RPMI7951 (cell line): ENCODE results near the gene RSPH6A. TPM values are rescaled to one million over a fixed set of nuclear protein-coding genes. Genes with fewer than 3 reads are reported as not detected.
"Not testable (repeated sequence)": the region's sequence is repeated elsewhere in the genome, so short reads cannot be mapped to it uniquely, and the experiment has no call there.

Source experiments
- DNase-seq: peaks from one replicate; pipeline ENCODE4 v3.0.0-alpha.2; 2012; ENCODE audit warnings: low read depth
- total RNA-seq: library from RNA; depleted of rRNA; stranded (reverse); fragments of >200 nt; shearing (Covaris generic); gene quantifications from 2 replicates; pipeline ENCODE4 v1.2.3, GENCODE V29; 2014; rRNA removed

The RSPH6A gene
- total RNA-seq, 1 experiment from 2014 or later, result not detected

DNA sequence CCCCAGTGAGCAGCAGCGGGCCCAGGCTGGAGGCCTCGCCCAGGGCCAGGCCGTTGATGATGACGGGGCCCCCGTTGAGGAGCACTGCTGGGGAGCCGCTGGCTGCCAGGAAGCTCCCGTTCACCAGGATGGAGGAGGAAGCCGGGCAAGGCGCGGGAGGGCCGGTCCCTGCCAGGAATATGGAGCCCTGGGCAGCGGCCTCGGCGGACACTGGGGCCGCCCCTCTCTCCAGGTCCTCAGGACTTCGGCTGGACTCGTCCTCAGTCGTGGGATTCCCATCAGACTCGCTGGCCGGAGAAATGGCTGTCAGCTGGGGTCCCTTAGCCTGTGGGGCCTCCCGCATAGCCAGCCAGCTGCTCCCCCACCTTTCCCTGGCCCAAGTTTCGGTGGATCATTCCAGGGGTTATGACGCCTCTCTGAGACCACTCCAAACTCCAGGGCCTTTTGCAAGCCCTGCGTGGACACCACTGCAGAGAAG is 48.2 kb downstream of the RSPH6A start:
- DNase-seq, result no peak

DNA sequence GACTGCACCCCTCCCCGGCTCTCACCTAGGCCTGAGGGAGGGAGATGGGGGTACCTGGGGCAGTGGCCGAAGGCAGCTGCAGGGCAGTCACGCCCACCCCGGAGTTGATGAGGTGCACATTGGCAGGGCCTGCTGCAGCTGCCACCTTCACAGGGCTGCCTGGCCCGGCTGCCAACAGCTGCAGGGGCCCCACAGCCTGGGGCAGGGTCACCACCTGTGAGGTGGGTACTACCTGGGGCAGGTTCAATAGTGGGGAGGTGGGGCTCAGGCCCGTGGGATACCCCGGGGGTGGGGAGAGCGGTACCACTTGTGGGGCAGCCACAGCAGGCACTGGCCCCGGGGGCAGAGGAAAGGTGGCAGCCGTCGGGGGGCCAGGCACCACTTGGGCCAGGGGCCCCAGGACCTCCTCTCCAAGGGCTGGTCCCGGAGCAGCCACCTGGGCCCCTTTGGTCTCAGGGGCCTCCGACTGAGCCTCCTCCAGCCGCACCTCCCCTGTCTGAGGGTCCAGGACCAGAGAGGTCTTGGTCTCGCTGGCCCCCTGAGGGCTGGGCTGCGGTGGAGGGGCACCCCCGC is 48.7 kb downstream of the RSPH6A start:
- no peak for DNase-seq

DNA sequence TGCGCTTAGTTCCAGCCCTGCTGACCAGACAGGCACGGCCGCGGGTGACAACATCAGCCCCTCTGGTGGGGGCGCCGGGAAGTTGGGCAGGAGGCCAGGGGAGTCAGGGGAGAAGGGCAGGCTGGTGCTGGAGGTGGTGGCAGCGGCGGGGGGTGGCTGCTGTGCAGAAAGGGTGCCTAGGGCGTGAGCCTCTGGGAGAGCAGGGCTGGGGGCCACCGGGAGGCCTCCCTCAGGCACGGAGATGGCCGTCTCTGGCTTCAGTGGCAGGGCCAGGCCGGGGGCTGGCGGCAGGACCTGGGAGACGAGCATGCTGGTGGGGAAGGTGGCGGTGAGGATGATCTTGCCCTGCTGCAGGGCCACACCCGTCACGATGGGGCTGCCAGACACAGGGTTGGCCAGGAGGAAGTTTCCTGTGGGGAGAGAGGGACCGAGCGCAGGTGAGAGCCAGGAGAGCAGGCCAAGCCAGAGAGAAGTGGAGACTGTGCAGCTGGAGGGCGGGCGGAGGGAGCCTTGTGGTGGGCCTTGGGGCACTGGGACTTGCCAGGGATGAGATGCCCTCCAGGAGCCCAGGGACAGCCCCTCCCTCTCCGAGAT is 49.3 kb downstream of the RSPH6A start:
- DNase-seq, result no peak

DNA sequence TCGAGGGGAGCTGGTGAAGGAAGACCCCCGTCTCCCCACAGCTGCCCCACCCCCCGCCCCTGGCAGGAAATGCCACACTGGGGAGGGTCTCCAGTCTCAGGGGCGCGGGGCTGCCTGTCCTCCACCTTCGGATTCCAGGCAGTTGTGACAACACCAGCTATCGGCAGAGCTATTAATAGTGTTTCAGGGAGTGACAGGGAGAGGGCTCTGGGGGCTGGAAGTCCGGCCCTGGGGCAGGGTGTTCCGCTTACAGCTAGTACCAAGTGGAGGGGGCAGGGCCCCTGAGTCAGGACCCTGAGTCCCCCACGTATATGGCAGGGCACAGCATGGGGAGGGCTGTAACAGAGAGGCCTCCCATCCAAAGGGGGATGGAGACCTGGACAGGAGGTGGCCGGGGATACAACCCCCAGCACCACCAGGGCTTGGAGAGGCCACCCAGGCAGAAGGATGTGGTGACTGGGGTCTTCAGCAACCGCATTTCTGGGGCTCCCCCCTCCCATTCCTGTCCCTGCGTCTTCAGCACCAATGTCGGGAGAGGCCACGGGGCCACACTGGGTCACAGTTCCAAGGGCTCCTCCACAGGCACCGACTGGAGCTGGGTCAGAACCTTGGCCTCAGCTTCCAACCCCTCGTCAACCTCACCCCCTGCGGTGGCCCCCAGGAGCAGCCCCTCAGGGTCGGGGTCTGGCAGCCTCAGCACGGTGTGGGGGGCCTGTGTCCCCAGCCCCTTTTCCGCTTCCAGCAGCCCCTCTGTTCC is 50.0 kb downstream of the RSPH6A start:
- no peak for DNase-seq

DNA sequence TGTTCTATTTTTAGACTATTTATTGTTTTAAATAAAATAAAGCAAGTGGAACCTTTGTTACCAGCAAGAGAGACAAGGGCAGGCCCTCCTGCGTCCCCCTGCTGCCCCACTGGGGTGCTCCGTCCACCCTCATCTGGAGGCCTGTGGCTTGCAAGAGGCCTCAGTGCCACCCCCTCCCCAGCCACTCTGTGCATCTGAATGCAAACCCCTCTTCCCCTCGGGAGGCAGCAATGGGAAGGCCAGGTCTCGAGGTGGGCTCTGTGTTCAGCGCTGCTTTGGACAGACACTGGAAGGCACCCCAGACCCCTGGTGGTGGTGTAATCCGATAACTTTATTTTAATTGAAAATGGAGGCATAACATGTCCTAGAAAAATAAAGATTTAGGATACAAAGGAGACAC is 50.6 kb downstream of the RSPH6A start:
- DNase-seq, result no peak

DNA sequence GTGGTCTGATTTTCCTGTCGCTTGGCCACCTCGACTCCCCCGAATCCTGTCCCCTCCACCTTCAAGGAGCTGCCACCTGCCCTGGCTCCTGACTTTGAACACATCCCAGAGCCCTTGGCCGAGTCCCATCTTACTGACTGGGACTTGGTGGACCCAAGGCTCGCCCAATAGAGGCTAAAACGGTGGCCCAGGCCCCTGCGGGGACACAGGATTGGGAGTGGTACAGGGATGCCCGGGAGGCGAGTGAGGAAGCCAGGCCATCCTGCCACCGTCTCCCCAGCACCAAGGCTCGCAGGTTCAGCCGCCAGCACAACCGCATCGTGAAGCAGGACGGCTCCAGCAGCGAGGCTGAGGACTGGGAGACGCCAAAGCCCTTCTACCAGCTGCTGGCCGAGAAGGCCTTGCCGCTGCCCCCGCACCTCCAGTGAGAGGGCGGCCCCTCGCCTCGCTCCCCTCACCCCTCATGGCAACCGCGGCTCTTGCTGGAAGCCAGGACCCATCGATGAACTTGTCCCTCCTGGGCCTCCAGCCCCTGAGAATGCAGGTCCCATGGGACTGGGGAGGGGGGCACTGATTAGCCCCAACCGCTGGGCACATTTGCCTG is 51.3 kb downstream of the RSPH6A start:
- DNase-seq, result no peak

DNA sequence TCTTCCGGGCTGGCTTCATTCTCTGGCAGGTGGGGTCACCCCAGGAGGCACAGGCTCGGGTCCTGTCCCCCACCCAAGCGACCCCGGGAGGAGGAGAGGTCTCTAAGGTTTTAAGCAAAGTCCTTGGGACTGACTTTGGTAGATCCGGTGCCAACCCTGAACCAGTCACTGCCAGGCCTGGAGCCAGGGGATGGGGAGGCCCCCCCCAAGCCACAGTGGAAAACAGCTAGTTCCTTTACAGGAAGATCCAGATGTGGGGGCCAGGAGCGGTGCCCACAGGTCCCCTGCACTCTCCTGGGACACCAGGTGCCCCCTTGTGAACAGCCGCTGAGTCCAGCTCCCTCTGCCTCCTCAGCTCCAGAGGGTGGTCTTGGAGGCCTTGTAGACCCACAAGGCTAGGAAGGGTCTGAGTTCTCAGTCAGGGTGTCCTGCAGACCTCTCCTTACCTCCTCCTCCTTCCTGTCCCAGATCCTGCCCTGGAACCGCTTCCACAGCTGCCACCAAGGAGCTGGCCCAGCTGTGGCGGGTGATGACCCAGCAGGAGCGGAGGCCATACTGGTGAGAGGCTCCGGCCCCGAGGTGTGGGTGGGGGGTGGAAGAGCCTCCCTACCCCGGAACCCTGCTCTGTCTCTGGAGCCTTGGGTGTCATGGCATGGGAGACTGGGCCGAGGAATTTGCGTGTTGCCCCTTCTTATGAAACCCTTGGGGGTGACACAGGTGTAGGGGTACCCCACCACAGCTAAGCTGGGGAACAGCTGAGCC is 52.1 kb downstream of the RSPH6A start:
- DNase-seq, result no peak

DNA sequence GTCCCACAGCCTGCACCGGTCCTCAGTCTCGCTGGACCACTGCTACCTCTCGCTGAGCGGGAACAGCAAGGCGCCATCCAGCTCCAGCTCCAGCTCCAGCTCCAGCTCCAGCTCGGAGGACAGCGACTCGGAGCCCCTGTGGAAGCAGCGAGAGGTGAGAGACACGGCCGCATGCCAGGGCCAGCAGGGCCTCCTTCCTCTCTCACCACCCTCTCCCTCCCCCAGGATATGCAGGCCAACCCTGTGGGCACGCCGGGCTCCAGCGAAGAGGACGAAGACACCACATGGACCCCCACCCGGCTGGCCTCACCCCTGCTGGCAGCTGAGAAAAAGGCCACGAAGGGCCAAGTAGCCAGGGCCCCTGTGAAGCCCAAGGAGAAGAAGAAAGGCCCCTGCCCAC is 53.4 kb downstream of the RSPH6A start:
- no peak for DNase-seq

DNA sequence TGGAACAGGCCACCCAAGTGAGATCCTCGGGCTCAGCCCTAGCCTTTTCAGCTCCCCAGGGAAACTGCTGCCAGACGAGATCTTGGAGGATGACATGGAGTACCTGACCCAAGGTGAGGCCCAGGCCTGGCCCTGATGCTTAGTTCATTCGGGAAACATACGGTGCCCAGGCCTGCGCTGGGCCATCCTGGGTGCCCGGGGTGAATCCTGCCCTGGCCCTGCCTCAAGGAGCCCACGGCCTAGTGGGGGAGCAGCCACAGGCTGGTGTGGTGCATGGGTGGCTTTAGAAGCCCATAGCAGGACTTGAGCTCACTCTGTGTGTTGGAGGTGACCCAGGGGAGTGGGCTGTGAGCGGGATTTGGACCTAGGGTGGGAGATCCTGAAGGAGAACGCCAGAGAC is 56.2 kb downstream of the RSPH6A start:
- no peak for DNase-seq

DNA sequence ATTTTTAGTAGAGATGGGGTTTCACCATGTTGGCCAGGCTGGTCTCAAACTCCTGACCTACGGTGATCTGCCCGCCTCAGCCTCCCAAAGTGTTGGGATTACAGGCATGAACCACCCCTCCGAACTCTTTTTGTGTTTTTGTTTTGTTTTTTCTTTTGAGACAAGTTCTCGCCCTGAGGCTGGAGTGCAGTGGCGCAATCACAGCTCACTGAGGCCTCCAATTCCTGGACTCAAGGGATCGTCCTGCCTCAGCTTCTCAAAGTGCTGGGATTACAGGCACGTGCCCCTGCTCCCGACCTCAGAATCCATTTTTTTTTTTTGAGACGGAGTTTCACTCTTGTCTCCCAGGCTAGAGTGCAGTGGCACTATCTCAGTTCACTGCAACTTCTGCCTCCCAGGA is 57.4 kb downstream of the RSPH6A start:
- DNase-seq, result no peak

DNA sequence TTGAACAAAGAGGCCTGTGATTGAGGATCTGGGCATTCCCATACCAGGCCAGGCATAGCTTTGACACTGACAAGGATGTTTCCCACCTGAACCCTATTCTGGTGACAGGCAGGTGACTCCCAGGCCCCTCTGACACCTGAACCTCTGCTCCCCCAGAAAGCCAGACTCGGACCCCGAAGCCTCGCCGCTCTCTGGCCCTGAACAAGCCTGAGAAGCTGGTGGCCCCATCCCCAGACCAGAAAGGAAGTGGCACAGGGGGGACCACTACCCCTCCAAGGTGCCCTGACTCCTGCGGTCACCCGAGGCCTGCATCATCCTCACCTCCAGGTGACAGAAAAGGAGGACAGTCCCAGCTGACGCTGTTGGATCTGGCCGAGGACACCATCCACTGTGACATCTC is 60.8 kb downstream of the RSPH6A start:
- no peak for DNase-seq

DNA sequence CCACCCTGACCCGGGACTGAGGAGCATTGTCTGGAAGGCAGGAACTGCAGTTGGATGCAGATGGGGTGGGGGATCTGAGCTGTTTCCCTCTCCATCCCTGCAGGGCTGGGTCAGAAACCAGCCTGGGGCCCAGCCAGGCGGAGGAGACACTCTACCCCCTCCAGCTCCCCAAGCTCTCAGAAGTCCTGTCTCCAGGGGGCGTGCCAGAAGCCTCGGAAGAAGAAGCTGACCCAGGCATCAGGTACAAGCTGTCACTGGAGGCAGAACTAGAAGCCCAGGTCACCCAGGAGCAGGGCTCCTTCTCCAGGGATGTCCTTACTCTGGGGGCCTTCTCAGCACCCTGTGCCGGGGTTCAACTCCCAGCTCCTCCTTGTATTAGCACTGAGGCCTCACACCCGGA is 61.6 kb downstream of the RSPH6A start:
- no peak for DNase-seq

DNA sequence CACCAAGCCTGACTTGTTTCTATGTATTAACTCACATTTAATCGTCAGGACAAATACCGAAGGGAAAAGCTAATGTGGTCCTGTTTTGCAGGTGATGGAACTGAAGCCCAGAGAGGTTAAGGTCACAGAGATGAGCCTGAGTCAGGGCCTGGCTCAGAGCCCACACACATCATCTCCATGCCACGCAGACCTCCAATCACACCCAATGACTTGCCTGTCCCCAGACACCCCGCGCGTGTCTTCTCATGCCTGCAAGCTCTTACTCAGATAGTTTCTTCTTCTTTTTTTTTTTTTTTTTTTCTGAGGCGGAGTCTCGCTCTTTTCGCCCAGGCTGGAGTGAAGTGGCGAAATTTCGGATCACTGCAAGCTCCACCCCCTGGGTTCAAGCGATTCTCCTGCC is 62.5 kb downstream of the RSPH6A start:
- peak; percentile 41 for DNase-seq

DNA sequence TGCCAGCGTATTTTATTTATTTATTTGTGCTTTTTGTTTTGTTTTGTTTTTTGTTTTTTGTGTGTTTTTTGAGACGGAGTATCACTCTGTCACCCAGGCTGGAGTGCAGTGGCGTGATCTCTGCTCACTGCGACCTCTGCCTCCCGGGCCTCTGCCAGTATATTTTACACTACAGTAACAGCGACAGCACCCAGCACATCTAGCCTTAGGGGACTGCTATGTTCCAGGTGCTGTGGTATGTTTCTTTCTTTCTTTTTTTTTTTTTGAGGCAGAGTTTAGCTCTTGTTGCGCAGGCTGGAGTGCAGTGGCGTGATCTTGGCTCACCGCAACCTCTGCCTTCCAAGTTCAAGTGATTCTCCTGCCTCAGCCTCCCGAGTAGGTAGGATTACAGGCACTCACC is 63.6 kb downstream of the RSPH6A start:
- not testable (repeated sequence) for DNase-seq

DNA sequence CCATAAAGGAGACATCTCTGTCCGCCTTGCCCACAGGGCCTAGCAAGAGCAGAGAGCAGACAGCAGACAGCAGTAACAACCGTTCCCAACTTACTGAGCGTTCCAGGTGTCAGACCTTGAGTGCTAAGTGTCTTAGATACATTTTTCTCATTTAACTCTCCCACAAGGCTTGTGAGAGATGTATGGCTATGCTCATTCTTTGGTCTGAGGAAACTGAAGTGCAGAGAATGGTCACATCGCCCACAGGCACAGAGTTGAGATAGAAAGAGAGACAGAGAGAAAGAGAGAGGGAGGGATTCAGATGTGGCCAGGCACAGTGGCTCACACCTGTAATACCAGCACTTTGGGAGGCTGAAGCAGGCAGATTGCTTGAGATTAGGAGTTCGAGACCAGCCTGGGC is 67.6 kb downstream of the RSPH6A start:
- DNase-seq, result no peak

DNA sequence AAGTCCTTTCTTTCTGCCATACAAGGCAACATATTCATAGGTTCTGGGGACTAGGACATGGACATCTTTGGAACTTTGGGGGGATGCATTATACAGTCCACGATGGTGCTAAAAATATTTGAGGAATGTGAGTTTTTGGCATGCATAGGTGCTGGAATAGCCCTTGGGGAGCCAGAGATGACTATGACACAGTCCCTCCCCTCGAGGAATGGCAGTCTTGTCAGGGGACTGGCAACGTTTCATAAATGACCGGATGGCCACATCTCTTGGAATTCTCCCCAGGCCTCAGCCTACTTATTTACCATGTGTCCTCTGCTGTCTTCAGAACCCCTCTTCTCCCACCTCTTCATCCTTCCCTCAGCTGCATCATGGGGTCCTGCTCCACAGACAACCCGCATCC is 68.2 kb downstream of the RSPH6A start:
- peak; percentile 38 for DNase-seq

Other genes with a start within 250 kb of the RSPH6A start
- 5.2 and 8.4 TPM in 2 replicates for gene OPA3, start 230.5 kb downstream of the RSPH6A start, total RNA-seq
- 0.10 TPM in 1 of 2 replicates, not detected in the other for gene GPR4, start 213.1 kb downstream of the RSPH6A start, total RNA-seq
- gene EML2, start 175.9 kb downstream of the RSPH6A start, total RNA-seq, result 14.4 and 20.2 TPM in 2 replicates
- not detected in 2 replicates for gene GIPR, start 147.1 kb downstream of the RSPH6A start, total RNA-seq
- gene SNRPD2, start 123.4 kb downstream of the RSPH6A start, total RNA-seq, result 474 and 568 TPM in 2 replicates
- 13.8 and 15.4 TPM in 2 replicates for gene QPCTL, start 122.6 kb downstream of the RSPH6A start, total RNA-seq
- gene FBXO46, start 84.4 kb downstream of the RSPH6A start, total RNA-seq, result 3.2 and 5.3 TPM in 2 replicates
- 0.10 TPM in 1 of 2 replicates, not detected in the other for gene MEIOSIN, start 81.9 kb downstream of the RSPH6A start, total RNA-seq
- 5.6 and 6.4 TPM in 2 replicates for gene SIX5, start 46.1 kb downstream of the RSPH6A start, total RNA-seq
- 9.3 and 11.1 TPM in 2 replicates for gene DMPK, start 32.8 kb downstream of the RSPH6A start, total RNA-seq
- gene DMWD, start 22.5 kb downstream of the RSPH6A start, total RNA-seq, result 14.2 and 20.6 TPM in 2 replicates
- gene SYMPK, start 47.8 kb upstream of the RSPH6A start, total RNA-seq, result 27.8 and 33.0 TPM in 2 replicates
- gene FOXA3, start 49.0 kb upstream of the RSPH6A start, total RNA-seq, result not detected in 2 replicates
- gene IRF2BP1, start 70.8 kb upstream of the RSPH6A start, total RNA-seq, result 12.1 and 19.4 TPM in 2 replicates
- gene MYPOP, start 87.3 kb upstream of the RSPH6A start, total RNA-seq, result 0.88 and 1.1 TPM in 2 replicates
- not detected in 2 replicates for gene NANOS2, start 99.5 kb upstream of the RSPH6A start, total RNA-seq
- not detected in 2 replicates for gene NOVA2, start 158.6 kb upstream of the RSPH6A start, total RNA-seq
- 6.6 and 8.8 TPM in 2 replicates for gene CCDC61, start 180.2 kb upstream of the RSPH6A start, total RNA-seq
- gene PGLYRP1, start 207.7 kb upstream of the RSPH6A start, total RNA-seq, result not detected in 2 replicates
- not detected in 2 replicates for gene IGFL4, start 225.7 kb upstream of the RSPH6A start, total RNA-seq